Fibroblast of skin of abdomen (primary cell): ENCODE measurements around the gene AFF1.
"Not testable (repeated sequence)": the region's sequence is repeated elsewhere in the genome, so short reads cannot be mapped to it uniquely, and the experiment has no call there.

Experiments used
- DNase-seq: peaks from one replicate; pipeline ENCODE4 v3.0.0-alpha.2; 2013

The AFF1 gene

GRCh38 chr4:87118826-87119225 is 184.0 kb downstream of the AFF1 start:
- peak; percentile 71 for DNase-seq

GRCh38 chr4:87120010-87120409 is 185.2 kb downstream of the AFF1 start:
- no peak for DNase-seq

GRCh38 chr4:87120411-87121162 is 185.8 kb downstream of the AFF1 start:
- DNase-seq: no peak

- DNase-seq: peak; percentile 11
Observed at GRCh38 chr4:87121341-87122065, 186.7 kb downstream of the AFF1 start.

GRCh38 chr4:87122252-87122651 is 187.4 kb downstream of the AFF1 start:
- no peak for DNase-seq

GRCh38 chr4:87126056-87126455 is 191.2 kb downstream of the AFF1 start:
- no peak for DNase-seq

- DNase-seq: no peak
Observed at GRCh38 chr4:87128006-87128705, 193.3 kb downstream of the AFF1 start.

GRCh38 chr4:87129681-87130080 is 194.9 kb downstream of the AFF1 start:
- no peak for DNase-seq

GRCh38 chr4:87130985-87131703 is 196.3 kb downstream of the AFF1 start:
- no peak for DNase-seq

GRCh38 chr4:87132035-87132434 is 197.2 kb downstream of the AFF1 start:
- no peak for DNase-seq

- DNase-seq: no peak
Observed at GRCh38 chr4:87133183-87133582, 198.4 kb downstream of the AFF1 start.

GRCh38 chr4:87134122-87134521 is 199.3 kb downstream of the AFF1 start:
- no peak for DNase-seq

GRCh38 chr4:87141428-87141827 is 206.6 kb downstream of the AFF1 start:
- DNase-seq: no peak

- DNase-seq: no peak
Observed at GRCh38 chr4:87144356-87144755, 209.5 kb downstream of the AFF1 start.

- not testable (repeated sequence) for DNase-seq
Observed at GRCh38 chr4:87145934-87146333, 211.1 kb downstream of the AFF1 start.

- no peak for DNase-seq
Observed at GRCh38 chr4:87147116-87147515, 212.3 kb downstream of the AFF1 start.

- peak; percentile 74 for DNase-seq
Observed at GRCh38 chr4:87150498-87151261, 215.9 kb downstream of the AFF1 start.

GRCh38 chr4:87151730-87152129 is 216.9 kb downstream of the AFF1 start:
- DNase-seq: peak; percentile 2

- DNase-seq: no peak
Observed at GRCh38 chr4:87152310-87153041, 217.7 kb downstream of the AFF1 start.

- no peak for DNase-seq
Observed at GRCh38 chr4:87153078-87153870, 218.5 kb downstream of the AFF1 start.
